ENCODE measurements around the gene LRP3.
"Not testable (repeated sequence)": the region's sequence is repeated elsewhere in the genome, so short reads cannot be mapped to it uniquely, and the experiment has no call there.

The LRP3 gene

GRCh38 chr19:33193865-33194362 is at the start of gene LRP3:
Gene LRP3 (plus strand): TSS chr19:33194330. CDS start chr19:33194786, 456 bp downstream.
- no peak for DNase-seq (ENCODE audit: low read depth, low spot score)

- no peak for DNase-seq (ENCODE audit: low read depth, low spot score)
Measured at GRCh38 chr19:33146209-33146608, 47.9 kb upstream of the LRP3 start.

- DNase-seq (ENCODE audit: low read depth, low spot score) = no peak
Measured at GRCh38 chr19:33147538-33147937, 46.6 kb upstream of the LRP3 start.

- DNase-seq (ENCODE audit: low read depth, low spot score) = no peak
Measured at GRCh38 chr19:33150852-33151518, 43.1 kb upstream of the LRP3 start.

GRCh38 chr19:33152176-33152575 is 42.0 kb upstream of the LRP3 start:
- DNase-seq (ENCODE audit: low read depth, low spot score) = no peak

GRCh38 chr19:33152625-33153024 is 41.5 kb upstream of the LRP3 start:
- not testable (repeated sequence) for DNase-seq (ENCODE audit: low read depth, low spot score)

- DNase-seq (ENCODE audit: low read depth, low spot score) = not testable (repeated sequence)
Measured at GRCh38 chr19:33154313-33154712, 39.8 kb upstream of the LRP3 start.

- no peak for DNase-seq (ENCODE audit: low read depth, low spot score)
Measured at GRCh38 chr19:33156334-33156733, 37.8 kb upstream of the LRP3 start.

- DNase-seq (ENCODE audit: low read depth, low spot score) = no peak
Measured at GRCh38 chr19:33157906-33158305, 36.2 kb upstream of the LRP3 start.

- no peak for DNase-seq (ENCODE audit: low read depth, low spot score)
Measured at GRCh38 chr19:33158365-33158764, 35.8 kb upstream of the LRP3 start.

- no peak for DNase-seq (ENCODE audit: low read depth, low spot score)
Measured at GRCh38 chr19:33159149-33159548, 35.0 kb upstream of the LRP3 start.

- no peak for DNase-seq (ENCODE audit: low read depth, low spot score)
Measured at GRCh38 chr19:33159893-33160292, 34.2 kb upstream of the LRP3 start.

- no peak for DNase-seq (ENCODE audit: low read depth, low spot score)
Measured at GRCh38 chr19:33161201-33161600, 32.9 kb upstream of the LRP3 start.

GRCh38 chr19:33163481-33163880 is 30.6 kb upstream of the LRP3 start:
- no peak for DNase-seq (ENCODE audit: low read depth, low spot score)

- not testable (repeated sequence) for DNase-seq (ENCODE audit: low read depth, low spot score)
Measured at GRCh38 chr19:33166037-33166436, 28.1 kb upstream of the LRP3 start.

- no peak for DNase-seq (ENCODE audit: low read depth, low spot score)
Measured at GRCh38 chr19:33167438-33167837, 26.7 kb upstream of the LRP3 start.

GRCh38 chr19:33168528-33168927 is 25.6 kb upstream of the LRP3 start:
- DNase-seq (ENCODE audit: low read depth, low spot score) = no peak

- no peak for DNase-seq (ENCODE audit: low read depth, low spot score)
Measured at GRCh38 chr19:33171222-33171795, 22.8 kb upstream of the LRP3 start.

GRCh38 chr19:33171916-33172359 is 22.2 kb upstream of the LRP3 start:
- no peak for DNase-seq (ENCODE audit: low read depth, low spot score)

- DNase-seq (ENCODE audit: low read depth, low spot score) = no peak
Measured at GRCh38 chr19:33174186-33174585, 19.9 kb upstream of the LRP3 start.

- no peak for DNase-seq (ENCODE audit: low read depth, low spot score)
Measured at GRCh38 chr19:33175156-33175782, 18.9 kb upstream of the LRP3 start.

- DNase-seq (ENCODE audit: low read depth, low spot score) = no peak
Measured at GRCh38 chr19:33175886-33176669, 18.1 kb upstream of the LRP3 start.
